ENCODE measurements around the gene CD2.

Gene CD2

GRCh38 chr1:116804736-116805135, 50.5 kb downstream of the CD2 start:
- 83 to 100% methylated on average over 1 to 2 of the region's 2 CpGs for WGBS, 2 experiments

GRCh38 chr1:116805398-116805797, 51.2 kb downstream of the CD2 start:
- Histone ChIP-seq H3K27me3 (ENCODE audit: control insufficient read depth, insufficient read depth, low read length, poor library complexity, severe bottlenecking) (no peaks in the 10 kb centered on the region), H3K9me3 (ENCODE audit: control insufficient read depth, low read length) (no peaks in the 10 kb centered on the region), H3K4me3 (ENCODE audit: insufficient read depth, low read depth, low read length) (no peak overlapping the region), H3K27ac (ENCODE audit: insufficient read depth, low read depth, low read length, poor library complexity, severe bottlenecking) (no peak overlapping the region), H3K4me1 (ENCODE audit: control insufficient read depth, insufficient read depth, low read length) (no peaks in the 10 kb centered on the region), H3K36me3 (ENCODE audit: control insufficient read depth, insufficient read depth, low read length) (no peaks in the 10 kb centered on the region)
- 100% methylated on average over 1 of the region's 2 CpGs for WGBS, 2 experiments

More at GRCh38 chr1:116804736-116805135, 50.5 kb downstream of the CD2 start:
- no peak overlapping the region for H3K27ac ChIP-seq (ENCODE audit: insufficient read depth, low read depth, low read length, poor library complexity, severe bottlenecking)
- no peaks in the 10 kb centered on the region for H3K4me1 ChIP-seq (ENCODE audit: control insufficient read depth, insufficient read depth, low read length)
- no peak overlapping the region for H3K4me3 ChIP-seq (ENCODE audit: insufficient read depth, low read depth, low read length)
- no peaks in the 10 kb centered on the region for H3K27me3 ChIP-seq (ENCODE audit: control insufficient read depth, insufficient read depth, low read length, poor library complexity, severe bottlenecking)
- H3K36me3 ChIP-seq (ENCODE audit: control insufficient read depth, insufficient read depth, low read length) = no peaks in the 10 kb centered on the region
- H3K9me3 ChIP-seq (ENCODE audit: control insufficient read depth, low read length) = no peaks in the 10 kb centered on the region

- WGBS, 2 experiments = 94 to 96% methylated on average over 1 of the region's 1 CpG
- Histone ChIP-seq H3K27me3 (ENCODE audit: control insufficient read depth, insufficient read depth, low read length, poor library complexity, severe bottlenecking) (no peaks in the 10 kb centered on the region), H3K36me3 (ENCODE audit: control insufficient read depth, insufficient read depth, low read length) (no peaks in the 10 kb centered on the region), H3K27ac (ENCODE audit: insufficient read depth, low read depth, low read length, poor library complexity, severe bottlenecking) (no peak overlapping the region), H3K4me3 (ENCODE audit: insufficient read depth, low read depth, low read length) (no peak overlapping the region), H3K9me3 (ENCODE audit: control insufficient read depth, low read length) (no peaks in the 10 kb centered on the region), H3K4me1 (ENCODE audit: control insufficient read depth, insufficient read depth, low read length) (no peaks in the 10 kb centered on the region)
Measured at GRCh38 chr1:116806245-116806644, 52.0 kb downstream of the CD2 start.

- Histone ChIP-seq H3K4me1 (ENCODE audit: control insufficient read depth, insufficient read depth, low read length) (no peaks in the 10 kb centered on the region), H3K4me3 (ENCODE audit: insufficient read depth, low read depth, low read length) (no peak overlapping the region), H3K9me3 (ENCODE audit: control insufficient read depth, low read length) (no peaks in the 10 kb centered on the region), H3K36me3 (ENCODE audit: control insufficient read depth, insufficient read depth, low read length) (no peaks in the 10 kb centered on the region), H3K27me3 (ENCODE audit: control insufficient read depth, insufficient read depth, low read length, poor library complexity, severe bottlenecking) (no peaks in the 10 kb centered on the region), H3K27ac (ENCODE audit: insufficient read depth, low read depth, low read length, poor library complexity, severe bottlenecking) (no peak overlapping the region)
- WGBS, 2 experiments = 93 to 94% methylated on average over 4 of the region's 4 CpGs
Measured at GRCh38 chr1:116806671-116807070, 52.4 kb downstream of the CD2 start.

GRCh38 chr1:116807394-116808199, 53.4 kb downstream of the CD2 start:
- 82% methylated on average over 16 of the region's 16 CpGs for WGBS, 2 experiments
- no peak overlapping the region for H3K27ac ChIP-seq (ENCODE audit: insufficient read depth, low read depth, low read length, poor library complexity, severe bottlenecking)
- H3K9me3 ChIP-seq (ENCODE audit: control insufficient read depth, low read length) = no peaks in the 10 kb centered on the region
- H3K27me3 ChIP-seq (ENCODE audit: control insufficient read depth, insufficient read depth, low read length, poor library complexity, severe bottlenecking) = no peaks in the 10 kb centered on the region
- H3K4me3 ChIP-seq (ENCODE audit: insufficient read depth, low read depth, low read length) = no peak overlapping the region
- H3K36me3 ChIP-seq (ENCODE audit: control insufficient read depth, insufficient read depth, low read length) = no peaks in the 10 kb centered on the region
- no peaks in the 10 kb centered on the region for H3K4me1 ChIP-seq (ENCODE audit: control insufficient read depth, insufficient read depth, low read length)

- no peaks in the 10 kb centered on the region for H3K36me3 ChIP-seq (ENCODE audit: control insufficient read depth, insufficient read depth, low read length)
Measured at GRCh38 chr1:116808200-116808847, 54.1 kb downstream of the CD2 start.

GRCh38 chr1:116808848-116809508, 54.7 kb downstream of the CD2 start:
- H3K36me3 ChIP-seq (ENCODE audit: control insufficient read depth, insufficient read depth, low read length) = no peaks in the 10 kb centered on the region
- no peaks in the 10 kb centered on the region for H3K4me1 ChIP-seq (ENCODE audit: control insufficient read depth, insufficient read depth, low read length)
- 95% methylated on average over 13 to 14 of the region's 14 CpGs for WGBS, 2 experiments
- H3K27me3 ChIP-seq (ENCODE audit: control insufficient read depth, insufficient read depth, low read length, poor library complexity, severe bottlenecking) = no peaks in the 10 kb centered on the region
- no peak overlapping the region for H3K4me3 ChIP-seq (ENCODE audit: insufficient read depth, low read depth, low read length)
- no peaks in the 10 kb centered on the region for H3K9me3 ChIP-seq (ENCODE audit: control insufficient read depth, low read length)
- H3K27ac ChIP-seq (ENCODE audit: insufficient read depth, low read depth, low read length, poor library complexity, severe bottlenecking) = no peak overlapping the region

More at GRCh38 chr1:116808200-116808847, 54.1 kb downstream of the CD2 start:
- H3K9me3 ChIP-seq (ENCODE audit: control insufficient read depth, low read length) = no peaks in the 10 kb centered on the region
- H3K27ac ChIP-seq (ENCODE audit: insufficient read depth, low read depth, low read length, poor library complexity, severe bottlenecking) = no peak overlapping the region
- no peaks in the 10 kb centered on the region for H3K4me1 ChIP-seq (ENCODE audit: control insufficient read depth, insufficient read depth, low read length)
- H3K27me3 ChIP-seq (ENCODE audit: control insufficient read depth, insufficient read depth, low read length, poor library complexity, severe bottlenecking) = no peaks in the 10 kb centered on the region
- 81 to 89% methylated on average over 8 of the region's 8 CpGs for WGBS, 2 experiments
- no peak overlapping the region for H3K4me3 ChIP-seq (ENCODE audit: insufficient read depth, low read depth, low read length)

GRCh38 chr1:116811321-116811720, 57.1 kb downstream of the CD2 start:
- Histone ChIP-seq H3K36me3 (ENCODE audit: control insufficient read depth, insufficient read depth, low read length) (no peaks in the 10 kb centered on the region), H3K27ac (ENCODE audit: insufficient read depth, low read depth, low read length, poor library complexity, severe bottlenecking) (no peak overlapping the region), H3K27me3 (ENCODE audit: control insufficient read depth, insufficient read depth, low read length, poor library complexity, severe bottlenecking) (no peaks in the 10 kb centered on the region), H3K9me3 (ENCODE audit: control insufficient read depth, low read length) (no peaks in the 10 kb centered on the region), H3K4me3 (ENCODE audit: insufficient read depth, low read depth, low read length) (no peak overlapping the region), H3K4me1 (ENCODE audit: control insufficient read depth, insufficient read depth, low read length) (no peaks in the 10 kb centered on the region)
- WGBS, 2 experiments = 95 to 97% methylated on average over 1 of the region's 1 CpG

GRCh38 chr1:116814926-116815723, 60.9 kb downstream of the CD2 start:
- Histone ChIP-seq H3K4me3 (ENCODE audit: insufficient read depth, low read depth, low read length) (no peak overlapping the region), H3K4me1 (ENCODE audit: control insufficient read depth, insufficient read depth, low read length) (no peaks in the 10 kb centered on the region), H3K27me3 (ENCODE audit: control insufficient read depth, insufficient read depth, low read length, poor library complexity, severe bottlenecking) (no peaks in the 10 kb centered on the region), H3K9me3 (ENCODE audit: control insufficient read depth, low read length) (no peaks in the 10 kb centered on the region), H3K27ac (ENCODE audit: insufficient read depth, low read depth, low read length, poor library complexity, severe bottlenecking) (no peak overlapping the region), H3K36me3 (ENCODE audit: control insufficient read depth, insufficient read depth, low read length) (no peaks in the 10 kb centered on the region)
- WGBS, 2 experiments = 85 to 97% methylated on average over 3 of the region's 4 CpGs
